GM18519 (cell line): ENCODE data around the gene JADE3.

Experiments
- ATAC-seq: cut with Tn5 transposase; IDR thresholded peaks from one replicate; pipeline ENCODE4 v1.9.1; 2021; ENCODE audit warnings: mild to moderate bottlenecking, moderate library complexity; ENCODE audit not compliant: unreplicated experiment, low FRiP score

JADE3 gene

GRCh38 chrX:46912098-46912602 lies at the start of gene JADE3:
Gene JADE3 (plus strand): TSS chrX:46912421. CDS start chrX:46984895, 72,474 bp downstream.
- ATAC-seq, result no peak

DNA sequence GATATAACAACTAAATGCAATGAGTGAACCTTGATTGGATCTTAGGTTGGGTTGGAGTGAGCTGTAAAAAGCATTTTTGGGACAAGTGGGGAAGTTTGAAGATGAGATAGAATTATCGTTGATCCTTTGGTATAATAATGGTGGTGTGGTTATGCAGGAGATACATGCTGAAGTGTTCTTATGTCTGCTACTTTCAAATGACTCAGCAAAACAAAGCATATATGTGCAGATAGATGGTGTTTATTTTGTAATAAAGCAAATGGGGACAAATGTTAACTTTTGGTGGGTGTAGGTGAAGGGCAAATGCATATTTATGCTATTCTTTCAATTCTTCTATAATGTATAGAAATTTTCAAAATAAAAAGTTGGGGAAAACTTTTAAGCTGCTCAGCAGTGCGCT lies 49.1 kb upstream of the JADE3 start:
- no peak for ATAC-seq

GRCh38 chrX:46864606-46865005 lies 47.6 kb upstream of the JADE3 start:
- no peak for ATAC-seq

DNA sequence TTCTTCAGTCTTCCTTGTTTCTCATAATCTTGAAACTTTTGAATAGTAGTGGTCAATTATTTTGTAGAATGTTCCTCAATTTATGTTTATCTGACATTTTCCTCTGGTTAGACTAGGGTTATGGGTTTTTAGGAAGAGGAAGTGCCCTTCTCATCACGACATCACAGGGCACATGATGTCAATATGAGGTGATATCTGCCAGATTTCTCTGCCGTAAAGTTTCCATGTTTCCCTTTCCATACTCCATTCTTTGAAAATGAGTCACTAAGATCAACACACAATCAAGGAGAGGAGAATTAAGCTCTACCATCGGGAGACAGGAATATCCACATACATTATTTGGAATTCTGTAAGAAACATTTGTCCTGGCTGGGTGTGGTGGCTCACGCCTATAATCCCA lies 46.9 kb upstream of the JADE3 start:
- ATAC-seq, result no peak

DNA sequence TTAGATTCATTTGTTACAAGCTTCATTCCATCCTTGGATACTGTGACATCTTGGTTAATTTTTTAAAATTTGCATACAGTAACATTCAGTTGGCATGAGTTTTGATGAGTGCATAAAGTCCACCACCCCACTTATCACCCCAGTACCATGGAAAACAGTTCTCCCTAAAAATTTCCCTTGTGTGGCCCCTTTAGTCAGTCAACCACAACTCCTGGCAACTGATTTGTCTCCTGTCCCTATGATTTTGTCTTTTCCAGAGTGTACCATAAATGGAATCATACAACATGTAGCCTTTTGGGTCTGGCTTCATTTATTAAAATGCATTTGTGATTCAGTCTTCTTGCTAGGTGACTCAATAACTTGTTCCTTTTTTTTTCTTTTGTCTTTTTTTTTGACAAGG lies 45.5 kb upstream of the JADE3 start:
- ATAC-seq, result no peak

DNA sequence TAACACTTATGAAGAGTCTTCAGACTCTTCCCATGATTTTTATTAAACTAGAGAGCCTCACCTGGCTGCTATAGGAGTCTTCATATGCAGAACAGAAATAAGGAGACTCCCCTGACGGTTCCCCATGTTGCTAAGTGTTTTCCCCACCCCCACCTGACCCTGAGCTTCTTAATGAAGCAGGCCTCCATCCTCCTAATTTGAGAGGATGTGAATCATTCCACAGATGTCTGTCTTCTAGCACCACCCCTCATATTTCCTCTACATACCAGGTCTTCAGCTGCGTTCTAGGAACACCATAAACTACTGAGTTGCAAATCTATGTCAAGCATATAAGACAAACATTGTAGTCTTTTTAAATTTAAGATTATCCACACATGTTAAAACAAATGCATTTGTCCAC lies 38.5 kb upstream of the JADE3 start:
- no peak for ATAC-seq

GRCh38 chrX:46876901-46877300 lies 35.3 kb upstream of the JADE3 start:
- ATAC-seq, result no peak

GRCh38 chrX:46882266-46882665 lies 30.0 kb upstream of the JADE3 start:
- ATAC-seq, result no peak

GRCh38 chrX:46884799-46885198 lies 27.4 kb upstream of the JADE3 start:
- no peak for ATAC-seq

DNA sequence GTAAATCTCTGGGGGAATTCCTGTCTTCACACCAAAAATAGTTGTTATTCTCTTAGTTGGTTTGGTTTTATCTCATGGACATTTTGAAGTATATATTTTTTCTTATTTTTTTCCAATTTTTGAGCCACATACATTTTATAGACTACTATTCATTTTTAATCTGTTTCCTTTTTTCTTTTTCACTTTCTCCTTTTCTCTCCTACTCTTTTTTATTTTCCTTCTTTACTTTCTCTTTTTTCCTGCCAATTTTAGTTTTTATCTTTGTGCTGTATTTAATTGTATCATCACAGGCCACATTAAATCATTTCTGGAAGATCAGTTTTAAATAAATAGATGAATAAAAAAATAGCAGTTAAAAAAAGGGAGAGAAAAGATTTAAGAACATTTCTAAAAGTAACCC lies 14.0 kb upstream of the JADE3 start:
- no peak for ATAC-seq

- ATAC-seq, result peak; percentile 62
Observed at GRCh38 chrX:46903458-46904242, 8.6 kb upstream of the JADE3 start.

DNA sequence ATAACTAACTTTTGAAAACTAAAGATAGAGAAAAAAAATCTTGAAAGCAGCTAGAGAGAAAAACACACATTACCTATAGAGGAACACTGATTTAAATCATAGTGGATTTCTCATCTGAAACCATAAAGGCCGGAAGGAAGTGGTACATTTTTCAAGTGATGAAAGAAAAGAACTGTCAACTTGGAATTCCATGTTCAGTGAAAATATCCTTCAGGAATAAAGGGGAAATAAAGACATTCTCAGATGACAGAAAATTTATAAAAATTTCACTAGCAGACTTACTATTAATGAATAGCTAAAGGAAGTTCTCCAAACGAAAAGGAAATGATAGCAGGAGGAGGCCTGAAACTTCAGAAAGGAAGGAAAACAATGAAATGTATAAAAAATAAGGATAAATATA lies 7.6 kb upstream of the JADE3 start:
- no peak for ATAC-seq

GRCh38 chrX:46910415-46910814 lies 1.8 kb upstream of the JADE3 start:
- ATAC-seq, result no peak

DNA sequence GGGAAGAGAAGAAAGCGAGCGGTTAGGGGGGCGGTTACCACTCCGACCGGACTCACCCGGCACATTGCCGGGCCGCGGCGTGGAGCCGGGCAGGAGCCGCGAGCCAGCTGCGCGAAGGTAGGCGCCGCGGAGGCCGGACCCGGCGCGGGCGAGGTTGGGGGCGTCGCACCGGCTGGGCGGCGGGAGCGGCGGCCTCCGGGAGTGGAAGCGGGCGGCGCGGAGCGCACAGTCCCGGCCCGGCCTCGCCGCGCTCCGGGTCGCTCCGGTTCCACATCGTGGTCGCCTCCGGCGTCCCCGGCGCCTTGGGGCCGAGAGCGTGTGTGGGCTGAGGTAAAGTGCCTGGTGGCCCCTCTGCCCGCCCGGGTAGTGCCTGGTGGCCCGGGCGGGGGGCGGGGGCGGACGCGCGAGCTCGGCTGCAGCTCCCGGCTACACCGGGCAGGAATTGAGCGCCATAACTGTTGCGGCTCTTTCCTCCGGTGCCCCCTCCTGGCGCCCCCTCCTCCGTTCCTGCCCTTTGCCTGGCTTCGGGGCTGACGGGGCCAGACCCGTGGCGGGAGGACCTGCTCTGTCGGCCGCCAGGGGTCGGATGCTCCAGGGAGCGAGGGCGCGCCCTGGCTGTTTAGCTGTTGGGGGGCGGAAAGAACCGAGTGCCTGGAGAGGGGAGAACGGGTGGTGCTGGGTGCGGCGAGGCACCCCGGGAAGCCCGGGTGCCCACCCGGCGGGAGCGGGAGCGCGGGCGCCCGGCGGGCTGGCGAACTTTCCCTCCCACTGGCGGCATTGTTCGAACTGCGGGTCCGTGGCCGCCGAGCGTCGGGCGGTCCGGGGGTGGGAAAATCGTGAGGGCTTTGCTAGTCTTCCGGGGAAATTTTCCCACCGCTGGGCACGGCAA lies 626 bp downstream of the JADE3 start:
- ATAC-seq, result no peak

DNA sequence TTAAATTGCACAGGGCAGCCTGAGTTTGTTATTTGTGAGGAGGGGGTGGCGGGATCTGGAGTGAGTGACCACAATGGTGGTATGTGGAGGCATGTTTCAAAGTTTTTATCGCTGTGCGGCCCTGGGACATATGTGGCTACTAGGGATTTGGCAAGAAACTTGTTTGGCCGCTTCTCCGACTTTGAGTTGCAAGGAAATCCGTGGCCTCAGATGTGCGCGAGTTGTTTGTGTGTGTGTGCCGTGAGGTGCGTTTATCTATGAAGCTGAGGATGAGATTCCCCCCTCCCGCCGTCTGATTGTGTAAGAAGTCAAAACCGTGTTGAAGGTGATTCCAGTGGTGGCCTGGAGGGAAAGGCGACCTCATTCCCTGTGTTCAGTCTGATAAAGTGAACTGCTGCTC lies 1.4 kb downstream of the JADE3 start:
- no peak for ATAC-seq

DNA sequence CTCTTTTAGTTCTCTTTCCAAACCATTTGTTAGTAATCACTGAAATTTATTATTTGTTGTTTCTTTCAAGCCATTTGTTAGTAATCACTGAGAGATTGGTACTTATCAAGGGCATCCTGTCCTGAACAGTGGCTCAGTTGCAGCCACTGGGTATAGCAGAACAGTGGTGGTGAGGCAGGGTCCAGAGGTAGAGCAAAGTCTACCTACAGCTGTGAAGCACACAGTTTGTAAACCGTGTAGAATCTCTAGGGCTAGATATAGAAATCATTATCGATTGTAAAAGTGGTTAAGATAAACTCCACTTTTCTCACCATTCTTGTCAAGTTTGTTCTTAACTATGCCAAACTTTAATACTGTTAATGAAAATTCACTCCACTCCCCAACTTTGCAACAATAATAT lies 4.1 kb downstream of the JADE3 start:
- ATAC-seq, result no peak

DNA sequence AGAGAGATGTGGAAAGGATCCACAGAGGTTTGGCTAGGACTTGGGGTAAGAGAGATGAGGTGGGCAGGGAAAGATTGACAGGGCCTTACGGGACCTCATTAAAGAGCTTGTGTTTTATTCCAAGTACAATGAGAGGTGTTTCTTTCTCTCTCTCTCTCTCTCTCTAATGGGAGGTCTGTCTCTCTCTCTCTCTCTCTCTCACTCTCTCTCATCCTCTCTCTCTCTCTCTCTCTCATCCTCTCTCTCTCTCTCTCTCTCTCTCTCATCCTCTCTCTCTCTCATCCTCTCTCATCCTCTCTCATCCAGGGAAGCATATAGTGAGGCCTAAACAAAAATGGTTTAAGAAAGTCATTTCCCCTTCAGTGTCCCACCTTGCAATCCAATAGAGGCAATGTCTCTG lies 5.4 kb downstream of the JADE3 start:
- ATAC-seq, result no peak

DNA sequence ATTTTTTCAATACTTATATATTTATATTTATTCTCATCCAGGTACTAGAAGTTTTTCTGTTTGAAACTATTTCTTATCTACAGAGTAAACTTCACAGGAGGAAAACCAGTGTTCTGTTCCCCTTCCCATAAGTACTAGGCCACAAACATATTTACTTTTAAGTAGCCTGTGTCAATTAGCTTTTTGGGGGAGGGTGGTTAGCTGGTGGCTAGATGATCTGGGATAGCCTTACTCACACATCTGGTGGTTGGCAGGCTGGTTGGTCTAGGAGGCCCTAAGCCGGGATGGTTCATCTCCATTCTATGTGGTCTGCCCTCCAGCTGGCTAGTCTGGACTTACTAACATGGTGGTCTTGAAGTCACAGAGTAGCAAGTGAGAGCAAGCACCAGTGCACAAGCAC lies 6.2 kb downstream of the JADE3 start:
- no peak for ATAC-seq

DNA sequence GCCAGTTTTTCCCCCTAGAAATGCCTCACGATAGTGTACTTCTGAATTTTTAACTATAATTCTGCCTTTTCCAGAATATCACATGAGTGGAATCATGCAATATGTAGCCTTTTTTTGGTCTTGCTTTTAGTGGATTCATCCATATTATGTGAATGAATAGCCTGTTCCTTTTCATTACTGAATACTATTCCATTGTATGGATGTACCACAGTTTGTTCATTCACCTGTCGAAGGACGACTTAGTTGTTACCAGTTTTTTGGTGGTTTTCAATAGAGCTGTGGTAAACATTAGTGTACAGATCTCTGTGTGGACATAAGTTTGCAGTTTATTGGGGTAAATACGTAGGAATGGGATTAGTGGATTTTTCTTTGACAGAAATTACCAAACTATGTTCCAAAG lies 8.0 kb downstream of the JADE3 start:
- no peak for ATAC-seq

DNA sequence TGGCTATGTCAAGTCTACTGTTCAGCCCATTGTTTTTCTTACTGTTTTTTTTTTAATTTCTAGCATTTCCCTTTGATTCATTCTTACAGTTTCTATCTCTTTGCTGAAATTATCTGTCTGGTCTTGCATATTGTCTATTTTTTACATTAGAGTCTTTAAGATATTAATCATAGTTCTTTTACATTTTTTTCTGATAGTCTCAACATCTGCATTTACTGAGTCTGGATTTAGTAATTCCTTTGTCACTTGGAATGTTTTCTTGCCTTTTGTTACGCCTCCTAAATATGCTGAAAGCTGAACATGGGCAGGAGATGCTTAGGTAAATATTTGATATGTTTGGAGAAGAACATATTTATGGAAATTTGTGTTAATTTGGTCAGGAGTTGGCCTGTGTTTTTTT lies 10.4 kb downstream of the JADE3 start:
- no peak for ATAC-seq

- ATAC-seq, result no peak
Observed at GRCh38 chrX:46927718-46928117, 15.5 kb downstream of the JADE3 start.
